ENCODE data around the gene RD3L. TPM values are rescaled to one million over a fixed set of nuclear protein-coding genes. Genes with fewer than 3 reads are reported as not detected.
A peak's percentile ranks its signal among the peaks of the same experiment; 100 is the strongest.

The RD3L gene
- total RNA-seq, 4 donors from 2014 or later = not detected

GRCh38 chr14:103931422-103931821 lies 10.9 kb downstream of the RD3L start:
- 72% methylated on average over 3 of the region's 3 CpGs for WGBS
- DNase-seq (ENCODE audit: extremely low spot score) = no peak
- H3K9me3 ChIP-seq = no peaks in the 10 kb centered on the region
- H3K36me3 ChIP-seq = no peaks in the 10 kb centered on the region
- TF ChIP-seq CTCF (IDR thresholded peaks at IDR 0.05) = no peak
- peaks cover 0 to 21% (median 0%) of the 10 kb centered on the region in 4 donors for H3K27me3 ChIP-seq
- peaks cover 0 to 4% (median 0%) of the 10 kb centered on the region in 4 donors for H3K4me1 ChIP-seq
- intact Hi-C loops (cut with DNase I) = no loop called here
- no peak overlapping the region for H3K4me3 ChIP-seq
- H3K27ac ChIP-seq (replicated peaks in 1 of 4) = no peak overlapping the region

- no peak for DNase-seq (ENCODE audit: extremely low spot score)
Measured at GRCh38 chr14:103930051-103930604, 12.2 kb downstream of the RD3L start.

GRCh38 chr14:103928011-103928890 lies 14.1 kb downstream of the RD3L start, which contains the start of gene TDRD9:
Gene TDRD9 (plus strand): TSS chr14:103928456. CDS start chr14:103928510, 54 bp downstream.
- Histone ChIP-seq H3K36me3 (no peaks in the 10 kb centered on the region), H3K27ac (replicated peaks in 1 of 4) (no peak within 1 kb of the TSS), H3K4me3 (peak within 1 kb of the TSS in 3 of 4 donors; percentile 28 to 39 (median 29)), H3K27me3 (peaks cover 0 to 29% (median 0%) of the 10 kb centered on the region in 4 donors), H3K9me3 (no peaks in the 10 kb centered on the region), H3K4me1 (peaks cover 0 to 4% (median 0%) of the 10 kb centered on the region in 4 donors)
- intact Hi-C loops (cut with DNase I) = no loop called here
- WGBS = 78% methylated on average over 20 of the region's 97 CpGs
- no peak for DNase-seq (ENCODE audit: extremely low spot score)
- no peak for TF ChIP-seq CTCF (IDR thresholded peaks at IDR 0.05)
- no peak for TF ChIP-seq EP300 (IDR thresholded peaks at IDR 0.05)
- TF ChIP-seq POLR2AphosphoS5 (IDR thresholded peaks at IDR 0.05) = no peak
- TF ChIP-seq POLR2A (IDR thresholded peaks at IDR 0.05; ENCODE audit: low read depth) = no peak

More at GRCh38 chr14:103930051-103930604, 12.2 kb downstream of the RD3L start:
- TF ChIP-seq POLR2AphosphoS5 (IDR thresholded peaks at IDR 0.05) (no peak), POLR2A (IDR thresholded peaks at IDR 0.05; ENCODE audit: low read depth) (no peak), CTCF (IDR thresholded peaks at IDR 0.05) (no peak), EP300 (IDR thresholded peaks at IDR 0.05) (no peak)
- H3K4me1 ChIP-seq = peaks cover 0 to 4% (median 0%) of the 10 kb centered on the region in 4 donors
- intact Hi-C loops (cut with DNase I) = no loop called here
- H3K27me3 ChIP-seq = peaks cover 0 to 21% (median 0%) of the 10 kb centered on the region in 4 donors
- H3K27ac ChIP-seq (replicated peaks in 1 of 4) = no peak overlapping the region
- H3K4me3 ChIP-seq = no peak overlapping the region
- H3K36me3 ChIP-seq = no peaks in the 10 kb centered on the region
- H3K9me3 ChIP-seq = no peaks in the 10 kb centered on the region
- WGBS = 67% methylated on average over 14 of the region's 14 CpGs

DNA sequence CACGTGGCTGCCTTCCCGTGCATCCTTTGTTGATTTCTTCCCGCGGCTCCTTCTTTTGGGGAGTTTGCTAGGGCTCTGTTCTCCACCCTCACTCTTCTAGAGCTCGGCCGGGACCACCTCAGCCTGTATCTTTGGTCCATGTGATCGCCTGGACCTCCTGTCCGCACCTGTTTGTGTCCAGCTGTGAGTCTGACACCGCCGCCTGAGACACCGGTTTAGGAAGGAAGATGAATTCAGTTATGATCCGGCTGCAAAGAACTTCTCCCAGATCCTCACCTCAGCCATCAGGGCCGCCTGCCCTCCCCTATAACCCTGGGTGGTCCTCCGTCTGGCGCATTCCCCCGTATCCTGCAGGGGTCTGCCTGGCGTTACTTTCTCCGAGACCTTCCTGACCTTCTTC lies 14.8 kb downstream of the RD3L start:
- intact Hi-C loops (cut with DNase I) = no loop called here
- peaks cover 0 to 36% (median 0%) of the 10 kb centered on the region in 4 donors for H3K27me3 ChIP-seq
- H3K4me1 ChIP-seq = peaks cover 0 to 4% (median 0%) of the 10 kb centered on the region in 4 donors

More for the DNA sequence above, 14.8 kb downstream of the RD3L start:
- DNase-seq (ENCODE audit: extremely low spot score) = no peak
- no peak overlapping the region for H3K27ac ChIP-seq (replicated peaks in 1 of 4)
- H3K4me3 ChIP-seq = no peak overlapping the region
- no peak for TF ChIP-seq CTCF (IDR thresholded peaks at IDR 0.05)
- TF ChIP-seq POLR2AphosphoS5 (IDR thresholded peaks at IDR 0.05) = no peak
- TF ChIP-seq EP300 (IDR thresholded peaks at IDR 0.05) = no peak
- no peak for TF ChIP-seq POLR2A (IDR thresholded peaks at IDR 0.05; ENCODE audit: low read depth)
- H3K36me3 ChIP-seq = no peaks in the 10 kb centered on the region
- 89% methylated on average over 13 of the region's 18 CpGs for WGBS
- H3K9me3 ChIP-seq = no peaks in the 10 kb centered on the region

Data from esophagus muscularis mucosa (tissue), 4 donors.